ENCODE results near the gene CLK4. TPM values are rescaled to one million over a fixed set of nuclear protein-coding genes. Genes with fewer than 3 reads are reported as not detected.
A peak's percentile ranks its signal among the peaks of the same experiment; 100 is the strongest.

The CLK4 gene
- total RNA-seq, result 10 to 100 TPM; 11.4 to 36.7 (median 14.3) TPM

GRCh38 chr5:178626484-178627258, at the start of gene CLK4:
Gene CLK4 (minus strand): TSS chr5:178627050. CDS start chr5:178623416, 3,634 bp downstream.
- peak; percentile 73 to 84 for TF ChIP-seq POLR2A (IDR thresholded peaks at IDR 0.05)
- peak in 1 of 5 experiments; percentile 5 for TF ChIP-seq CTCF (IDR thresholded peaks at IDR 0.05 in 4 of 5, conservative IDR thresholded peaks at IDR 0.05 in 1 of 5)
- Histone ChIP-seq H3K4me1 (peaks cover 34 to 41% of the 10 kb centered on the region in 2 donors), H3K27me3 (no peaks in the 10 kb centered on the region), H3K36me3 (peaks cover 0 to 11% of the 10 kb centered on the region in 2 donors), H3K9me3 (no peaks in the 10 kb centered on the region), H3K27ac (peak within 1 kb of the TSS; percentile 91 to 100 (median 96)), H3K4me3 (peak within 1 kb of the TSS; percentile 75 to 98 (median 80))
- peak; percentile 92 to 94 for DNase-seq
- intact Hi-C loops (cut with DNase I; ENCODE audit: low total_unique reads), result loop anchor here (1.0 to 10.0 kb wide), 8 partner anchors 35 to 1448 kb away; partner anchors contain the start of genes PHYKPL, RNF130, ZNF354A and ZNF879
- in situ Hi-C loops (cut with MboI; ENCODE audit: low sequenced_read_pairs in 4 of 4), result no loop called here
- ATAC-seq, result peak; percentile 86 to 87

GRCh38 chr5:178675922-178676321, 49.1 kb upstream of the CLK4 start:
- DNase-seq, result no peak
- no peaks in the 10 kb centered on the region for H3K36me3 ChIP-seq
- intact Hi-C loops (cut with DNase I; ENCODE audit: low total_unique reads), result no loop called here
- in situ Hi-C loops (cut with MboI; ENCODE audit: low sequenced_read_pairs in 4 of 4), result no loop called here
- H3K9me3 ChIP-seq, result no peaks in the 10 kb centered on the region
- H3K27me3 ChIP-seq, result no peaks in the 10 kb centered on the region
- no peak overlapping the region for H3K4me3 ChIP-seq
- H3K4me1 ChIP-seq, result no peaks in the 10 kb centered on the region
- TF ChIP-seq CTCF (IDR thresholded peaks at IDR 0.05 in 4 of 5, conservative IDR thresholded peaks at IDR 0.05 in 1 of 5) (no peak), POLR2A (IDR thresholded peaks at IDR 0.05) (no peak)
- no peak overlapping the region for H3K27ac ChIP-seq
- ATAC-seq, result no peak

- Histone ChIP-seq H3K27ac (no peak overlapping the region), H3K4me1 (no peaks in the 10 kb centered on the region), H3K9me3 (no peaks in the 10 kb centered on the region), H3K4me3 (no peak overlapping the region), H3K36me3 (no peaks in the 10 kb centered on the region), H3K27me3 (no peaks in the 10 kb centered on the region)
- DNase-seq (no peak), ATAC-seq (no peak)
- intact Hi-C loops (cut with DNase I; ENCODE audit: low total_unique reads), result no loop called here
- no peak for TF ChIP-seq CTCF (IDR thresholded peaks at IDR 0.05 in 4 of 5, conservative IDR thresholded peaks at IDR 0.05 in 1 of 5)
- TF ChIP-seq POLR2A (IDR thresholded peaks at IDR 0.05), result no peak
- in situ Hi-C loops (cut with MboI; ENCODE audit: low sequenced_read_pairs in 4 of 4), result no loop called here
These were observed 47.5 kb upstream of the CLK4 start for GRCh38 chr5:178674334-178674733.

- Histone ChIP-seq H3K9me3 (no peaks in the 10 kb centered on the region), H3K4me3 (no peak overlapping the region), H3K27me3 (no peaks in the 10 kb centered on the region), H3K4me1 (no peaks in the 10 kb centered on the region), H3K27ac (no peak overlapping the region), H3K36me3 (no peaks in the 10 kb centered on the region)
- DNase-seq (no peak), ATAC-seq (no peak)
- in situ Hi-C loops (cut with MboI; ENCODE audit: low sequenced_read_pairs in 4 of 4), result no loop called here
- no peak for TF ChIP-seq CTCF (IDR thresholded peaks at IDR 0.05 in 4 of 5, conservative IDR thresholded peaks at IDR 0.05 in 1 of 5)
- intact Hi-C loops (cut with DNase I; ENCODE audit: low total_unique reads), result no loop called here
These were observed 47.0 kb upstream of the CLK4 start for GRCh38 chr5:178673801-178674295.

All from gastrocnemius medialis (tissue), 4 donors.